HG03565 (cell line): Measurements from ENCODE around the gene FAM151A.
"Not testable (repeated sequence)": the region's sequence is repeated elsewhere in the genome, so short reads cannot be mapped to it uniquely, and the experiment has no call there.

Source experiments
- ATAC-seq: cut with Tn5 transposase; IDR thresholded peaks from one replicate; pipeline ENCODE4 v1.9.1; 2021; ENCODE audit warnings: mild to moderate bottlenecking, moderate library complexity; ENCODE audit not compliant: unreplicated experiment

The FAM151A gene

GRCh38 chr1:54636461-54637446 lies 13.4 kb upstream of the FAM151A start:
- not testable (repeated sequence) for ATAC-seq

- ATAC-seq, result not testable (repeated sequence)
Measured at GRCh38 chr1:54635804-54636203, 12.5 kb upstream of the FAM151A start.

- ATAC-seq, result no peak
Measured at GRCh38 chr1:54627196-54627595, 3.9 kb upstream of the FAM151A start.

- ATAC-seq, result no peak
Measured at GRCh38 chr1:54624466-54625464, 1.4 kb upstream of the FAM151A start.

DNA sequence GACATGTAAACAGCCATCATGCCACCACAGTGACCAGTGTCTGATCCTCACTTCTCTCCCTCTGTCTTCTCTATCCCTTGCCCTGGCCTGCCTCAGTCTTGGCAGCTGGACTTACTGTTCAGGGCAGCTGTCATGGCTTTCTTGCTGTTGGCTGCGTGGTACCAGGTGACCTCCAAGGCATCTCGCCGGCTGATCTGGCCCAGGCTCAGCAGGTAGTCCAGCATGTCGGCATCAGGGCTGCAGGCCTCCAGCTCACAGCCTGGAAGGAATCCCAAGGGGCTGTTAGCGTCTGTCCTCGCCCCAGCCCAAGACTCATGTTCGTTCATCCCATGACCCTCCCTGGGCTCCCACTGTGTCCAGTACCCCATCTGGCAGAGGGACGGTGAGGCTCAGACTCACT lies 3.6 kb downstream of the FAM151A start:
- ATAC-seq, result no peak

DNA sequence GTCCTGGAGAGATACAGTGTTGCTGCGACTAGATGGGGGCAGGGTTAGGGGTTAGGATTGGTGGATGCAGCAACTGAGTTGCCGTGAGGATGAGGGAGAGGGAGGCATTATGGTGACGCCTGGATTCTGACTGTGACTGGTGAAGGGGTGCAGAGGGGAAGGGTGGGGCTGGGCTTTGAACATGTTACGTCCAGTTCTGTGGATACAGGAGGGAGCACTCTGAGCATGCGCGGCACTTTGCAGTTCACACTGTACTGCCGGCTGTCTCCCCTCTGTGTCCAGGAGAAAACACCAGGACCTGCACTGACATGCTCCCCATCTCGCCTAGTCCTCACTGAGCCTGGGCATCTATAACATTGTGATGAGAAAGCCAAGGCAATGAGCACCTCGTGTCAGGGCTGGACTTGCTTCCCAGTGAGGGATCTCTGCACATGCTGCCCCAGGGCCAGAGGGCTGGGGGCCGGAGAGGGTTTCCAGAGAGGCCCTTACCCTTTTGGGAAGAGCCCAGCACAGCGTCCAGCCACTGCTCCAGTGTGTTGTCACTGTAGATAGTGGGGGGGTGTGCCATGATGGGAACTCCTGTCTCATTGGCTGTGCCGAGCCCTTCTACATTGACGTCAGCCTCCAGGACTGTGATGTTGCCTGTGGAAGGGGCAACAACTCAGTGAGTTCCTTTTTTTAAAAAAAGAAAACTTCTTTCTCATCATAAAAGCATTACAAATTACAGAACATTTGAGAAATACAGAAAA lies 7.6 kb downstream of the FAM151A start:
- ATAC-seq, result no peak

- ATAC-seq, result no peak
Measured at GRCh38 chr1:54614563-54614962, 8.8 kb downstream of the FAM151A start.

DNA sequence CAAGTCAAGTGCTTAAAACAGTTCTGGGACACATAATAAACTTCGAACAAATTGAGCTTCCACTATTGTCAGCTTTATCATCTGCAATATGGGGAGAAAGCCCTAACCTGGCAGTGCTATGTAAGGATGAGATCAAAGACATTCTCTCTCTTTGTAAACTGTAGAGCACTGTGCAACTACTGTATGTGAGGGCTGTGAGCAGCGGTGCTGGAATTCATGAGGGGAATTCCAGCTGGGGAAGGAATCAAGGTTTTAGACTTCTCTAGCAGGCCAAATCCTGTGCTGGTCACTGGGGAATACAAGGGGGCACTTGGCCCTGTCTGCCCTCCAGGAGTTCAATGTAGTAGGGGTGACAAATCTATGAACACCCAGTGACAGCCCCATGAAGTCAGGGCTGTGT lies 9.3 kb downstream of the FAM151A start:
- no peak for ATAC-seq

GRCh38 chr1:54611621-54612020 lies 11.7 kb downstream of the FAM151A start:
- no peak for ATAC-seq

DNA sequence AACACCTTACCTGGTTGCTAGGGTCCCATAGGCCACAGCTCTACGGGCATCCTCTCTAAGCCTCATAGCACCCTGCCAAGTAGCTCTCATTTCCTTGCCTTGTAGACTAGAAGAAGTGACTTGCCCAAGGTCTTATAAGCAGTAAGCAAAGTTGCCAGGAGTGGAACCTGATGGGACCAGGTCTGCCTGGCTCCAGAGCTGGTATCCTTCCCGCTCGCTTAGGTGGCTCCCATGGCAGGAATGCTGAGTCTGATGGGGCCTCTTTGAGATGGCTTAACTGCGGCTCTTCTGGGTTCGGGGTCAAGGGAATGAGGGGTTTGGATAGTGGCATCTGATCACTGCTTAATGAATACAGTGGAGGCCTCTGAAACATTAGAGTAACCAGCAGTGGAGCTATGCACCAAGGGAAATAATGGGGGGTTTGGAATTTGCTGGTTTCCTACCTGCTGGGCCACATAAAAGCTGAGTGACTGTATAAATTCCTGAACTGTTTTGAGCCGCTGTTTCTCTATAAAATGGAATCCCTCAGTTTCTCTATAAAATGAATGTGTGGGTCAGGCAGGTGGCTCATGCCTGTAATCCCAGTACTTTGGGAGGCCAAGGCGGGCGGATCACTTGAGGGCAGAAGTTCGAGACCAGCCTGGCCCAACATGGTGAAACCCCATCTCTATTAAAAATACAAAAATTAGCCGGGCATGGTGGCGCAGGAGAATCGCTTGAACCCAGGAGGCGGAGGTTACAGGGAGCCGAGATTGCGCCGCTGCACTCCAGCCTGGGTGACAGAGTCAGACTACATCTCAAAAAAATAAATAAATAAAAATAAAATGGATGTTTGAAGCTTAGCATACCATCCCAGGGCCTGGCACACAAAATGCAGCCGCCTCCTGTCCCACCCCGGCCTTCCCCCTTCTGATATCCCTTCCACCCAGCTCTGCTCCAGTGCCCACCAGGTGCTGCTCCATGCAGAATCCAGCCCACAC lies 12.4 kb downstream of the FAM151A start:
- no peak for ATAC-seq

- no peak for ATAC-seq
Measured at GRCh38 chr1:54610048-54610447, 13.3 kb downstream of the FAM151A start.

- ATAC-seq, result no peak
Measured at GRCh38 chr1:54609301-54609921, 13.9 kb downstream of the FAM151A start.

DNA sequence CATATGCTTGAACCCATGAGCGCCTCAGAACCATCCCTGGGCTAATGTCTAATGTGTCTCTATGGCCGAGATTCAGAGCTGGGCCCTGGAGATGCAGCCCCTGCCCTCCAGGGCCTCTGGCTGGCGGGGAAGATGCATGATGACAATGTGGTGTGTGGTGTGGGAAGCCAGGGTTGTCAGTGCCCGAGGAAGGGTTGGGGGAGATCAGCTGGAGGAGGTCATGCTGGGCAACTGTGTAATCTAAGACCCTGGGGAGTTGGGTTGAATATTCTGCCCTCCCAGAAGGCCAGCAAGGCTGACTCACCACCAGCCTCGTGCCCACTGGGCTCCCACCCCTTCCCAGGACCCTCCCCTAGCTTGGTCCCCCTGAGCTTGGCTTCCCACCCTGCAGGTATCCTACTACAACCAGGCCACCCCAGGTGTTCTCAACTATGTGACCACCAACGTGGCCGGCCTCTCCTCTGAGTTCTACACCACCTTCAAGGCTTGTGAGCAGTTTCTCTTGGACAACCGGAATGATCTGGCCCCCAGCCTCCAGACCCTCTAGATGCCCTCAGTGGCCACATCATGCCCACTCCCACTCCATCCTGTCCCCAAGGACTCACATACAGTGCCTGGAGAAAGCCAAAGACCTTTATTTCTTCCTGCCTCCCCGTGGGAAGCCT lies 14.6 kb downstream of the FAM151A start:
- ATAC-seq, result no peak

DNA sequence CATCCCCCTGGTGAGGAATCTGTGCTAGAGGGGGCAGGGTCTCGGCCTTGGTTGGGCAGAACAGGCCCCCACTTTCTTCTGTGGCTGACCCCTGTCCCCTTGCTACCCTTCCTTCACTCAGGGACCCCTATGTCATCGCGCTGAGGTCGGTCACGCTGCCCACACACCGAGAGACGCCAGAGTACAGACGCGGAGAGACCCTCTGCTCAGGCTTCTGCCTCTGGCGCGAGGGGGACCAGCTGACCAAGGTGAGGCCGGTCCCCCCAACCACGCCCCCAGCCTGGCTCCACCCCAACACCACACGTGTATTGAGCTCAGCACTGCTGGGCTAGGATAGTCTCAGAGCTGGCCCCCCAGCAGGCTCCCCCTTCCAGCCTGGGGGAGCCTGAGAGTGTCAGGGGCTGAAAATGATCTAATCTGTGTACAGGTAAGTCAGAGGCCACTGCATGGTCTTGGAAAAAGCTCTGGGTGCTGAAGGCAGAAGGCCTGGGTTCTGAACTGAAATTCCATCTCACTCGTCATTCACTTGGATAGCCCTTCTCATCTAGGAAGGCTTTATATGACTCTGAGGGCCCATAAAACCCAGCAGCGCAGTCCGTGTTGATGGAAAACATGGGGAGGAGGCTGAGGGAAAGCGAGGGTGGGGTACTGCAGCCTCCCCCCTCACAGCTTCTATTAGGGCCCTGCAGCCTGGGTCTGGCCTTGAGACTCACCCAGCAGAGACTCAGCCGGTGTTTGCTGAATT lies 15.3 kb downstream of the FAM151A start:
- no peak for ATAC-seq

- ATAC-seq, result no peak
Measured at GRCh38 chr1:54606990-54607325, 16.4 kb downstream of the FAM151A start.

- no peak for ATAC-seq
Measured at GRCh38 chr1:54606096-54606989, 17.0 kb downstream of the FAM151A start.
